HG03469 (cell line): ENCODE results near the gene CHSY3.

Experiments used
- ATAC-seq: cut with Tn5 transposase; IDR thresholded peaks from one replicate; pipeline ENCODE4 v1.9.1; 2021; ENCODE audit warnings: mild to moderate bottlenecking, moderate library complexity, moderate number of reproducible peaks; ENCODE audit not compliant: unreplicated experiment

Gene CHSY3

GRCh38 chr5:130021000-130021399 lies 116.7 kb downstream of the CHSY3 start:
- ATAC-seq: no peak

- ATAC-seq: no peak
Observed at GRCh38 chr5:130021876-130022275, 117.6 kb downstream of the CHSY3 start.

GRCh38 chr5:130023604-130024003 lies 119.3 kb downstream of the CHSY3 start:
- ATAC-seq: no peak

- no peak for ATAC-seq
Observed at GRCh38 chr5:130024006-130024405, 119.7 kb downstream of the CHSY3 start.

- ATAC-seq: no peak
Observed at GRCh38 chr5:130025511-130025910, 121.2 kb downstream of the CHSY3 start.

GRCh38 chr5:130032807-130033206 lies 128.5 kb downstream of the CHSY3 start:
- no peak for ATAC-seq

GRCh38 chr5:130034566-130035210 lies 130.4 kb downstream of the CHSY3 start:
- no peak for ATAC-seq

- no peak for ATAC-seq
Observed at GRCh38 chr5:130035388-130035787, 131.1 kb downstream of the CHSY3 start.

GRCh38 chr5:130037905-130038304 lies 133.6 kb downstream of the CHSY3 start:
- ATAC-seq: no peak

- ATAC-seq: no peak
Observed at GRCh38 chr5:130043834-130044233, 139.6 kb downstream of the CHSY3 start.

- ATAC-seq: no peak
Observed at GRCh38 chr5:130045334-130045733, 141.1 kb downstream of the CHSY3 start.

GRCh38 chr5:130050585-130050984 lies 146.3 kb downstream of the CHSY3 start:
- ATAC-seq: no peak

GRCh38 chr5:130052752-130053151 lies 148.5 kb downstream of the CHSY3 start:
- ATAC-seq: no peak

- ATAC-seq: no peak
Observed at GRCh38 chr5:130055572-130055971, 151.3 kb downstream of the CHSY3 start.

GRCh38 chr5:130061746-130062145 lies 157.5 kb downstream of the CHSY3 start:
- ATAC-seq: no peak

- ATAC-seq: no peak
Observed at GRCh38 chr5:130063603-130064002, 159.3 kb downstream of the CHSY3 start.

- no peak for ATAC-seq
Observed at GRCh38 chr5:130064484-130064883, 160.2 kb downstream of the CHSY3 start.

- no peak for ATAC-seq
Observed at GRCh38 chr5:130065617-130066016, 161.4 kb downstream of the CHSY3 start.

GRCh38 chr5:130066644-130067043 lies 162.4 kb downstream of the CHSY3 start:
- ATAC-seq: no peak

- no peak for ATAC-seq
Observed at GRCh38 chr5:130067364-130067763, 163.1 kb downstream of the CHSY3 start.

- ATAC-seq: no peak
Observed at GRCh38 chr5:130068101-130068500, 163.8 kb downstream of the CHSY3 start.

GRCh38 chr5:130068988-130069387 lies 164.7 kb downstream of the CHSY3 start:
- no peak for ATAC-seq

- ATAC-seq: no peak
Observed at GRCh38 chr5:130074820-130075219, 170.6 kb downstream of the CHSY3 start.
